Measurements from ENCODE around the gene DTHD1.

Gene DTHD1

DNA sequence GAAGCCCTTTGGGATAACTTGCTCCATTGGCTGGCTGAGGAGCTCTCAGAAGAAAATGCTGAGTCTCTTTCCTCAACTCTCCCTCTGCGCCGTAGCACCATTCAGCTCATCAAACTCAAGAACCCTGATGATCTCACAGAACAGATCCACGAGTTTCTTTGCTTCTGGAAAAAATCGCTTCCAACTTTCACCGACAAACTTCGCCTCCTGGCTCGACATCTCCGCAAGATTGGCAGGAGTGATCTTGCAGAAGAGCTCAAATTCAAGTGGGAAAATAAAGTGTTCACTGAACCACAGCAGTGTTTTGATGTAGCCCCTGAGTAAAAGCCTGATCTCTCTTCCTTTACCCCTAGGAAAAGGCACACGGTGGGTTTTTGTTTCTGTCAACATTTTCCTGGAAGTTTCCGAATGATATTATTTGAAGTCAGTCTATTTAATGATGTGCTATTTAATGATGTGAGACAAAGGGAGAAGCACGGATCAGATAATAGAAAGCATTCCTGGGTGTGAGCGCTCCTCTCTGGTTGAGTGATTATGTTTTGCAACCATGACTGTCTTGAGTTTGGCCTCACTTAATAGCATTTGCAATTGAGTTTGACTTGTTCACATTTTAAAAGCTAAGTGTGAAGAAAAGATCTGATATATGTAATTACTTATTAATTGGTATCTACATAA is 62.2 kb downstream of the DTHD1 start:
- DNase-seq (ENCODE audit: low read depth in 2 of 2) = no peak

DNA sequence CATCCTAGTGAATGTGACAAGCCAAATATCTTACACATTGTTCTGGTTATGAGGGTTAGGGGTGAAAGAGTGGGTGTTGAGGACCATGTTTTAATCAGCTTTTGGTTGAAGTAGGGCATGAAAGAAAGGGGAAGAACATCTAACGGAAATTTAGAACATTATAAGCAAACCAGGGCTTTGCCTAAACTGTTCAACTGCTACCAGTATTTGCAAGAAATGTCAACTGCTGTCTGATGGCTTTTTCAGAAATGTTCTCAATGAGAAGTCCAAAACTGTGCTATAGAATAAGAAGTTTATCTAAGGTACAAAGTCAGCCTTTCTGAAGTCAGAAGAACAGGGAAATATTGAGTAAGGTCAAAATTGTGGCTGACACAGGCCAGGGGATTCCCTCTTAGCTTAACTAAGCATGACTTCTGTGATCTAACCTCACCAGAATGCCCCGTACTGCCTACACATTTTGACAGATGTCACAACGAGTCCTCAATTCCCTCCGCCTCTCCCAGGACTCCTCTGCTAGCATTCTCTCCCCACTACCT is 67.1 kb downstream of the DTHD1 start:
- DNase-seq (ENCODE audit: low read depth in 2 of 2) = peak in 1 of 2 donors; percentile 6

DNA sequence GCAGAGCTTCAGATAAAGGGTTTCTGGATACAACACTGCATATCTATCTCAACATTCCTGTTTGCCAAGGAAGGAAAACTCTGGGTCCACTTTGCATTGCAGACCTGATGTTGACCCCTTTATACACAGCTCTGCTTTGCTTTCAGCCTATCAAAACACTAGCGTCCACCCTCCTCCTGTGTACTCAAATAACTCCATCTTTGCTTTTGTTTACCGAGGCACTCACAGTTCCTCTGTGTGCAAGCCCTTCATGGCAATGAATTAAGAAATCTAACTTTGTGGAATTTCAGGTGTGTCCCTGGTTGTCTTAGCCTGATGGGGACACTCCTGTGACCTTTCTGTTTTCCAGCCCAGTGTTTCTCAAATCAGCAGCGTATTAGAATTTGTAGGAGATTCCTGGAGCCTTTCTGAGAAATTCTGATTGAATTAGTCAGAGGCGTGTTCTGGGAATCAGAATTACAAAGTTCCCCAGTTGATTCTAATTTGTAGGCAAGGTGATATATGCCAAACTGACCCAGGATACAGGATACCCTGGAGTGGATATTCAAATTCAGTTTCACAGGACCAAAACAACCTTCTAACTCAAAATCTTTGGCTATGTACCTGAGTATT is 68.6 kb downstream of the DTHD1 start:
- DNase-seq (ENCODE audit: low read depth in 2 of 2) = no peak

DNA sequence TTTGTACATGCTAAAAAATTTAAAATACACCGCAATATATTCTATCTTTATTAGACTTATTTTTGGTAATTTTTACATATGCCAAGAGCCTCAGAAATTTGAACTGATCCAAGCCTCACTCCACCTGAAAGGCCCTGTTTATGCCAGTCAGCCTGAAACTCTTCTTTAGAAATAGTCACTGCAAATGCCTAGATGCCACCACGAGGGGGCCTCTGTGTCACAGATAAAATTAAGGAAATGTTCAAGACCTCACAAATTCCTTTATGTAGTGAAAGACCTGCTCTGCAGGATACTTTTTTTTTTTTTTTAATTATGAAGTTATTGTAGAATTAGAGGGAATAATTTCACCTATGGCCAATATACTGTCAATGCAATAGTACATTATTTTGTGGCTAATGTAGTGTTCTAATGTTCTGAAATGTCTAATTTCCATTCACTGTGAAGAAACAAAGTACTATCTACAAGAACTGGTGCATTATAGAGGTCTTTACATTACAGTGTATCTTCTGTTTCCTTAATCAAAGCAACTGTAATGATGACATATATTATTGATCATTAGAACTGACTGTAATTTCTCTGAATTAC is 69.8 kb downstream of the DTHD1 start:
- peak; percentile 31 to 60 for DNase-seq (ENCODE audit: low read depth in 2 of 2)

DNA sequence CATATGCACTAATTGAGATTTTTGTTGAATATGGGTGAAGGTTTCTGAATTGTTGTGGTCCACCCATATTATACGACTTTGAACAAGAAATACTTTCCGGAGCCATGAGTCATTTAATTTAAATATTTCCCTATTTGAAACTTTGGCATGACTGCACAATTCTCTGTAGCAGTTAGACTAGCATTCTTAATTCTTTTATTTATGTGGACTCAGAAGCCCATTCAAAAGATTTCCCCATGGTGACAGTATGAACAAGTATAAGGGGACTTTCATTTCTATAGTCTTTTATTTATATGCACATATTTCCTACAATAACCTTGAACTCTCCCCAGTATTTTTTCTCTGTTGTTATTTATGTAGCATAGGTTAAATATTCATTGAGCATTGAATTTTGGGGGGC is 72.6 kb downstream of the DTHD1 start:
- DNase-seq (ENCODE audit: low read depth in 2 of 2) = no peak

DNA sequence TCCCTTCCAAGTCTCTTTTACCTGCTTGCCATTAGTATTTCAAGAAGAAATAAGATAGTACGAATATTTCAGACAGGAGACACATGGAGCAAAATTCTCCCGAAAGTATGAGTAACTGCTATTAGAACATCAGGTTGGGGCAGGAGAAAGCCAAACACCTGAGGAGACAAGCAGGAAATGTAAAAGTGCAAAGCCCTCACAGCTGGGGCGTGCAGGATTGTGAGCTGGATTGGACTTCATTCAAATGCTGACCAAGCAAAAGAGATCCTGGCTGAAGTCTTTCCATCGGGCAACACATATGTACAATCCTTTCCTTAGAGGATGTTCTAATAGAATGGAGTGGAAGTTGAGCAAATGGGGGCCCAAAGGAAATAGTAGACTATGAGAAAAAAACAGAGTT is 76.8 kb downstream of the DTHD1 start:
- no peak for DNase-seq (ENCODE audit: low read depth in 2 of 2)

DNA sequence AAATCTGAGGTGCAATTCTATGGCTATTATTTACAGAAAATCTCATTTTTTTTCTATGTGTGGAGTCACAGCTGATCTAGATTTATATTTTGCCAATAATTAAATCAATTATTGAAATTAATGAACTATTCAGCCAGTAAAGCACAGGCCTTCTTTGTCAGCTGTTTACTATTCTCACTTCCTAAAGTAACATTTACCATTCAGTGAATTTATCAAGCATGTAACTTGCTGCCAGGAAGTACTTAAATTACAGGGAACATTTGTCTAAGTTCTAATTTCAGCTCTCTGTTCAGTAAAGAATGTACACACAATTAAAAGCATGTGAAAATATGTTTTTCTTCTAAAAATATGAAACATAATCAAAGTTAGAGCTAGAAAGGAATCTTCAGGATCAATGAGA is 79.3 kb downstream of the DTHD1 start:
- no peak for DNase-seq (ENCODE audit: low read depth in 2 of 2)

DNA sequence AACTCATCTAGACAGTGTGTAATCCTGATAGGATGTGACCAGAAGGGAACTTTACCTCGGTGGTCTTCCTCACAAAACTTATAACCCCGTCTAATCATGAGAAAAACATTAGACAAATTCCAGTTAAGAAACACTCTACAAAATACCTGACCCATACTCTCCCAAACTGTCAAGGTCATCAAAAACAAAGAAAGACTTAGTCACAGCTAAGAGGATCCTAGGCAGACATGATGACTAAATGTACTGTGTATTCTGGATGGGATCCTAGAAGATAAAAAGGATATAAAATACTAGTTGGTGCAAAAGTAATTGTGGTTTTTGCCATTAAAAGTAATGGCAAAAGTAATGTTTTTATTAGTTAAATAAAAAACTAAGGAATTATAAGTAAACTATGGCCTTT is 81.6 kb downstream of the DTHD1 start:
- no peak for DNase-seq (ENCODE audit: low read depth in 2 of 2)

DNA sequence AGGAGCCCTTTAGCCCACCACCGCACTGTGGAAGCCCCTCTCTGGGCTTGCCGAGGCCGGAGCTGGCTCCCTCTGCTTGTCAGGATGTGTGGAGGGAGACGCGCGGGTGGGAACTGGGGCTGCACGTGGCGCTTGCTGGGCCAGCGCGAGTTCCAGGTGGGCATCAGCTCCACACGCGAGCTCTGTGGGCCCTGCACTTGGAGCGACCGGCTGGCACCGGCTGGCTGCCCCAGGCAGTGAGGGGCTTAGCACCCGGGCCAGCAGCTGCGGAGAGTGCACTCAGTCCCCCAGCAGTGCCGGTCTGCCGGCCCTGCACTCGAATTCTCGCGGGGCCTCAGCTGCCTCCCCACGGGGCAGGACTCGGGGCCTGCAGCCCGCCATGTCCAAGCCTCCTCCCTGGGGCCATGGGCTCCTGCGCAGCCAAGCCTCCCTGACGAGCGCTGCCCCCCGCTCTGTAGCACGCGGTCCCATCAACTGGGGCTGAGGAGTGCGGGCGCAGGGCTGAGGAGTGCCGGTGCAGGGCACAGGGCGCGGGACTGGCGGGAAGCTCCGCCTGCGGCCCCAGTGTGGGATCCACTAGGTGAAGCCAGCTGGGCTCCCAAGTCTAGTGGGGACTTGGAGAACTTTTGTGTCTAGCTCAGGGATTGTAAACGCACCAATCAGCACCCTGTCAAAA is 93.6 kb downstream of the DTHD1 start:
- DNase-seq (ENCODE audit: low read depth in 2 of 2) = no peak

DNA sequence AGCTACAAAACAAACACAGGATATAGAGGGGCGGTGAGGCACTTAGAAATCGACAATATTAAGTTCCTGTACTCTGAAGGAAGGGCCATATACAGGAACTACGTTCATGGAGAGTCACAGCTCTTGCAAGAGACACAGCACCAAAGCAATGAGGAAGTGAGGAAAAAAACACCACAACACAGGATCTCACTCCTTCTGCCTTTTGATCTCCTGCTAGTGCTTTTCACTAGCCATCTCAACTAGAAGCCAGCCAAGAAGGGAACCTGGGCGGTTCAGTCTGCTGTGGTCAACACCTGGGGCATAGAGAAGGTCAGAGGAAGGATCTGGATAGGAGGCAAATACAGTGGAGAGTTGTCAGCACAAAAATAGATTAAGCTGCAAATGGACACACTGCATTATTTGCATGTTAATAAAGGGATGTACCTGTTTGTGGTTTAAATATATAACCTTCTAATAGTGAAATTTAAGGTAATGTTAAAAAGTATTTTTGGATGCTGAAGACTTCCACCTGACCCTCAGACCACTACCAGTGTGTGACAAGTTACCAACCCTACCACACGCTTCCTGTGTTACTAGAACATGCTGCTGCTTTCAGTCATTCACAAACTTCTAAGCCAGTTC is 104.6 kb downstream of the DTHD1 start:
- DNase-seq (ENCODE audit: low read depth in 2 of 2) = no peak

DNA sequence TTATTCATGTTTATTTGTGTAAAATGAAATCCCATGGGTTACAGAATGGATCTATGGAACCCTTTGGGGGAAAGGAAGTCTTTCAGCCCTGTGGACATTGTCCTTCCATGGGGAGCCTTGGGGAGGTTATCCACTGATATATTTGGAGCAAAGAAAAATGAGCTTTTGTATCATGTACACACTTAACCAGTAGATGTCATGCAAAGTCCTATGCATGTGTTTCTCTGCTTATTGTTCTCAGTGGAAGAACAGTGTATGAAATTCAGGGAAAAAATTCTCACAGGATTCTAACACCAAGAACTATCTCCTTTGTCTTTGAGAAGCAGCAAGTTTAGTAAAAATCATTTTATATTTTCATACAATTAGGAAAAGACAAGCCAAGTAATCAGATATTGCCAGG is 105.3 kb downstream of the DTHD1 start:
- DNase-seq (ENCODE audit: low read depth in 2 of 2) = no peak

DNA sequence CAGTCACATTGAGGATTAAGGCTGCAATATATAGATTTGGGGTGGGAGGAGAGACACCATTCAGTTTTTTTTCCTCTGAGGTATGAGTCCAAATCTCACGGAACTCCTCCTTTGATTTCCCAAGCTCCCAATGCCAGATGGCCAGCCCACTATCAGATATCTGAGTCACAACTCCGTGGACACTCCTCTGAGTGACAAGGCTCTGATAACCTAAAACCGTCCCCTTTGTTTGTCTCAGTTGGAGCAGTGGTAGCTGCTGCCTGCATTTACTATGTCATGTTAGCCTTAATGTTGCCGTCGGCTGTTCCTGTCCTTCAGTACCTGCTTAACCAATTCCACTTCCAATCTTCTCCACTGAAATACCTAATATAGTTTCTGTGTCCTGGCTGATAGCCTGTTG is 107.3 kb downstream of the DTHD1 start:
- no peak for DNase-seq (ENCODE audit: low read depth in 2 of 2)

DNA sequence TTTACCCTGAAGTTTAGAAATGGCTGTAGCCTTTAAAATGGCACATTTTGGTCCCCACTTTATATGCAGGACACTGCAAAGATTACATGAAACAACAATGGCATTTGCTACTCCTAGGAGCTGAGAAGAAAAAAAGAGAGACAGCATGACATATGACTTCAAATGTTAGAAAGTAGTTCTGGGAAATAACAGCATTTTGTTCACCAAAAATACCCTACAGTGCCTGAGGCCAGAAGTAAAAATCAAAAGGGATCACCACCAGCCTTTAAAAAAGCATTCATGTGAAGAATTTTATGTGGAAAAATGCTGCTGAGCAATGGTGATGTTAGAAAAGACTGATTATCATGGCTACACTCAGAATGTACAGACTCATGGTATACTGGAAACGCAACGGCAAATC is 110.0 kb downstream of the DTHD1 start:
- no peak for DNase-seq (ENCODE audit: low read depth in 2 of 2)

DNA sequence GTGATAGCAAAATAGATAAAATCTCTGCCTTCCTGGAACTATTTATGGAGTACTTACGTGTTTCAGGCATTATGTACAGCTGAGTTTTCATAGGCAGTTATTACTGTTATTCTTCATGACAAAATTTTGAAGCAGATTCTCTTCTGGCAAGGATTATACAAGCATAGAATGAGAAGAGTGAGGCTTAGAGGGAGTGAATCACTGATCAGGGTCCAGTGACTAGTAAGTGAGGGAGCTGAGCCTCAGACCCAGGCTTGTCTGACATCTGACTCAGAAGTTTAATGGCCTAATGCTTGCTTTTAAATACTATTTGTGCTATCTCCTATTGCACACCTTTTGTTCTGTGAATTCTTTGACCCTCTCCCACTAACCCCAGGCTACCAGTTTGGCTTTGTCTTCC is 110.6 kb downstream of the DTHD1 start:
- no peak for DNase-seq (ENCODE audit: low read depth in 2 of 2)

DNA sequence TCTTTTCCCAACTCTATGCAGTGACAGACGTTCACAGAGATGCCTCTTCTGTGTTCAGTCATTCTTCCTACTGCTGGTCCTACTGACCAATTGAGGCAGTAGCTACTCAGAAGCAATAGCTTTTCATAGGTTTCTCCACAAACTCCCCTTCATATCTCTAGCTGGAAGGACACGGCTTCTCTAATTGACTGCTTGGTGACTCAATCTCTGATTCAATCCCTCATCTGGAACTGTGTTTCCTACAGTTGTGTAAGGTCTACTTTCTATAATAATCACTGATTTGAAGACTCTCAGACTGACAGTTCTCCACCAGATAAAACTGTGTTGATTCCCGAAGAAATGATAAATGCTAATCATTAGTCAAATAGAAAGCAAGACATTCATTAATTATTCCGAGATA is 111.5 kb downstream of the DTHD1 start:
- no peak for DNase-seq (ENCODE audit: low read depth in 2 of 2)
